Right lobe of liver (tissue), 6 donors: ENCODE results near the gene MYDGF. TPM values are rescaled to one million over a fixed set of nuclear protein-coding genes. Genes with fewer than 3 reads are reported as not detected.

Source experiments
- ATAC-seq, 4 donors: fragments of 200-7000 bp; cut with Tn5 transposase; one replicate each; pipeline ENCODE4 v1.9.1; 2020; ENCODE audit warnings: mild to moderate bottlenecking in 4 of 4, moderate library complexity in 4 of 4
- DNase-seq, 3 donors: peaks; one replicate each; pipeline ENCODE4 v3.0.0-alpha.2; 2020
- H3K27ac ChIP-seq, 3 donors: fragments of 200-600 bp; one replicate each; pipeline ENCODE4 v1.8.0; 2022
- H3K27me3 ChIP-seq, 2 donors: fragments of 200-600 bp; one replicate each; pipeline ENCODE4 v1.8.0; 2022
- H3K36me3 ChIP-seq, 4 donors: fragments of 200-600 bp; sonication (generic) in 1 of 4; one replicate each; pipeline versions ENCODE4 v1.5.1 to v1.8.0; 2017 to 2022; ENCODE audit warnings: control low read depth in 1 of 4
- H3K4me1 ChIP-seq, 4 donors: fragments of 200-600 bp; sonication (generic) in 1 of 4; one replicate each; pipeline versions ENCODE4 v1.5.1 to v1.8.0; 2017 to 2022; ENCODE audit warnings: control low read depth in 1 of 4
- H3K4me3 ChIP-seq, 3 donors: fragments of 200-600 bp; one replicate each; pipeline ENCODE4 v1.8.0; 2022
- H3K9me3 ChIP-seq, 4 donors: fragments of 200-600 bp; sonication (generic) in 1 of 4; one replicate each; pipeline versions ENCODE4 v1.5.1 to v1.8.0; 2017 to 2022; ENCODE audit warnings: control low read depth in 1 of 4
- POLR2A ChIP-seq: fragments of 450-650 bp; IDR thresholded peaks from one replicate; pipeline ENCODE4 v1.6.1; 2017; ENCODE audit warnings: antibody characterized with exemption, mild to moderate bottlenecking
- WGBS: methylation state at CpG from one replicate; pipeline ENCODE4 v1.1.6; 2018; ENCODE audit warnings: low coverage, low lambda C conversion rate; ENCODE audit not compliant: insufficient coverage; ENCODE audit errors: missing lambda C conversion rate; 5-methylcytosine and 5-hydroxymethylcytosine counted together
- intact Hi-C, 2 donors: fragments of 100-400 bp; cut with DNase I; formaldehyde crosslinking; loops; one replicate each; pipeline versions ENCODE4 v1.11.2 to v1.14.1; 2022
- total RNA-seq, 6 experiments: library from RNA; depleted of rRNA in 2 of 6; stranded (reverse); fragments of >200 nt in 2 of 6; fragmentation: NEBNext Ultra II Directional in 3 of 6; extraction: Animal tissue kit (Norgen Biotek cat#: 25700) in 3 of 6; gene quantifications; one replicate each; pipeline versions ENCODE4 v1.1.0 to v1.2.4, GENCODE V29; 2016 to 2023
- TF ChIP-seq, protein P1 (sequence below), 4 donors: fragments of 200-600 bp in 3 of 4; fragments of 450-650 bp in 1 of 4; IDR thresholded peaks; one replicate each; pipeline versions ENCODE4 v1.5.1 to v1.8.0; 2016 to 2022; ENCODE audit warnings: antibody characterized with exemption in 4 of 4, mild to moderate bottlenecking in 2 of 4
- donor health status: DM: no; HTN: yes; CAD: no.
- donor health status: DM: no; HTN: no; CAD: no.
- donor health status: DM: no; HTN: no; CAD: no.
- donor health status: DM: no; HTN: yes; CAD: no.
- donor health status: DM: no; HTN: yes; CAD: no.

Gene MYDGF
- total RNA-seq, 6 experiments from 2014 or later, result 58.2 to 98.7 (median 72.2) TPM

- H3K36me3 ChIP-seq, result peaks cover 0 to 30% (median 11%) of the 10 kb centered on the region in 4 donors
- WGBS, result 35% methylated on average over 4 of the region's 13 CpGs
- H3K4me1 ChIP-seq, result peaks cover 0 to 34% (median 13%) of the 10 kb centered on the region in 4 donors
- H3K4me3 ChIP-seq, result no peak overlapping the region
- ATAC-seq (peak; percentile 1 to 5 (median 3)), DNase-seq (no peak)
- H3K9me3 ChIP-seq, result no peaks in the 10 kb centered on the region
- intact Hi-C loops, result no loop called here
- peak overlapping the region; percentile 48 to 70 (median 61) for H3K27ac ChIP-seq
- no peak for TF ChIP-seq POLR2A
- TF ChIP-seq, protein P1, sequence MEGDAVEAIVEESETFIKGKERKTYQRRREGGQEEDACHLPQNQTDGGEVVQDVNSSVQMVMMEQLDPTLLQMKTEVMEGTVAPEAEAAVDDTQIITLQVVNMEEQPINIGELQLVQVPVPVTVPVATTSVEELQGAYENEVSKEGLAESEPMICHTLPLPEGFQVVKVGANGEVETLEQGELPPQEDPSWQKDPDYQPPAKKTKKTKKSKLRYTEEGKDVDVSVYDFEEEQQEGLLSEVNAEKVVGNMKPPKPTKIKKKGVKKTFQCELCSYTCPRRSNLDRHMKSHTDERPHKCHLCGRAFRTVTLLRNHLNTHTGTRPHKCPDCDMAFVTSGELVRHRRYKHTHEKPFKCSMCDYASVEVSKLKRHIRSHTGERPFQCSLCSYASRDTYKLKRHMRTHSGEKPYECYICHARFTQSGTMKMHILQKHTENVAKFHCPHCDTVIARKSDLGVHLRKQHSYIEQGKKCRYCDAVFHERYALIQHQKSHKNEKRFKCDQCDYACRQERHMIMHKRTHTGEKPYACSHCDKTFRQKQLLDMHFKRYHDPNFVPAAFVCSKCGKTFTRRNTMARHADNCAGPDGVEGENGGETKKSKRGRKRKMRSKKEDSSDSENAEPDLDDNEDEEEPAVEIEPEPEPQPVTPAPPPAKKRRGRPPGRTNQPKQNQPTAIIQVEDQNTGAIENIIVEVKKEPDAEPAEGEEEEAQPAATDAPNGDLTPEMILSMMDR (IDR thresholded peaks at IDR 0.05), result no peak
- no peaks in the 10 kb centered on the region for H3K27me3 ChIP-seq
Measured at GRCh38 chr19:4653793-4654436, 16.2 kb downstream of the MYDGF start.

- ATAC-seq (no peak), DNase-seq (no peak)
- H3K27me3 ChIP-seq, result no peaks in the 10 kb centered on the region
- intact Hi-C loops, result no loop called here
- H3K9me3 ChIP-seq, result no peaks in the 10 kb centered on the region
- peaks cover 0 to 15% (median 2%) of the 10 kb centered on the region in 4 donors for H3K36me3 ChIP-seq
- peaks cover 0 to 34% (median 13%) of the 10 kb centered on the region in 4 donors for H3K4me1 ChIP-seq
- no CpG with 5 or more reads among the region's 44 CpGs for WGBS
- no peak for TF ChIP-seq POLR2A
- TF ChIP-seq, protein P1 (IDR thresholded peaks at IDR 0.05), result no peak
- no peak overlapping the region for H3K4me3 ChIP-seq
- H3K27ac ChIP-seq, result no peak overlapping the region
Measured at GRCh38 chr19:4652075-4652474, 18.1 kb downstream of the MYDGF start.

DNA sequence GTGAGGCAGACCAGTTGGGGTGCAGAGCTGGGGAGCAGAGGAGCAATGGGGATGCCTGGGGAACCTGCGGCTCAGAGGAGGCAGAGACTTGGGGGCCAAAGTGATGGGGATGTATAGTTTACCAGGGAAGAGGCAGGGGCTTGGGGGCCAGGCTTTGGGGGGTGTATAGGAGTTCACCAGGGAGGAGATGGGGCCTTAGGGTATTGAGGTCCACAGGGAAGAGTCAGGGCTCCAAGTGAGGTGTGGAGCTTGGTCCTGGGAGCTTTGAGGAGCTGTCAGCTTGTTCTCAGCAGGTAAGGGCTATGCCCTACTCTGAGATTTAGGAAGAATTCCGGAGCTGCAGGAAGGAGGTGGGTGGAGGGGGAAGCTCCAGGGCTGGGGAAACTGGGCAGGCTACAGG is 20.0 kb downstream of the MYDGF start:
- Histone ChIP-seq H3K4me3 (no peak overlapping the region), H3K27me3 (no peaks in the 10 kb centered on the region), H3K36me3 (peaks cover 0 to 12% (median 2%) of the 10 kb centered on the region in 4 donors), H3K4me1 (peaks cover 0 to 26% (median 8%) of the 10 kb centered on the region in 4 donors), H3K9me3 (no peaks in the 10 kb centered on the region), H3K27ac (no peak overlapping the region)
- WGBS, result 50% methylated on average over 1 of the region's 2 CpGs
- DNase-seq (no peak), ATAC-seq (no peak)
- intact Hi-C loops, result no loop called here
- no peak for TF ChIP-seq POLR2A
- TF ChIP-seq, protein P1 (IDR thresholded peaks at IDR 0.05), result no peak

DNA sequence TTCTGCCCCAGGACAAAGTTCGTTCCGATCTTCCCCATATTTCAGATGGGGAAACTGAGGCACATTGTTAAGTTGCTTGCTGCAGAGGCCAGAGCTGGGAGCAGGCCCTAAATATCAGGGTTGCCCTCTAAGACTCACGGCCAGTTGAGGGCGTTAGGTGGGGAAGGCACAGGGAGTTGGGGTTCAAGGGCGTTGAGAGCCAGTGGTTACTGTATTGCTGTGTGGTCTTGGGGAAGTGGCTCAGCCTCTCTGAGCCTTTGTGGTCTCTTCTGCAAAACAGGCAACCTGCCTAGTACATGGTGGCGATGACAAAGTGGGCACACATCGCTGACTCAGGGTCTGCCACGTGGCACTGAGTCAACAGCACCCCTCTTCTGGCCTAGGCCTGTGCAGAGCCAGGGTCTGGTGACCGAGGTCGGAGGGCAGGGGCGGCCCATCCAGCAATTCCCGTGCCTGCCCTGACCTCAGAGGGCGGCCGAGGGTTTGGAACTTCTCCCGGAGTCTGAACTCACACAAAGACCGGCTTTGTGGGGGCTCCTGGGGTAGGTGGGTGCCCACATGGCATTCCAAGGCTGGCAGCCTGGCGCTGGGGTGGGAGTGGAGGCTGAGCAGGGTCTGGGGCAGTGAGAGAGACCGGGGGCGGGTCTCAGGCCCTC is 20.6 kb downstream of the MYDGF start:
- Histone ChIP-seq H3K4me1 (peaks cover 0 to 20% (median 6%) of the 10 kb centered on the region in 4 donors), H3K4me3 (no peak overlapping the region), H3K36me3 (peaks cover 0 to 12% (median 2%) of the 10 kb centered on the region in 4 donors), H3K27me3 (no peaks in the 10 kb centered on the region), H3K9me3 (no peaks in the 10 kb centered on the region), H3K27ac (no peak overlapping the region)
- 84% methylated on average over 7 of the region's 19 CpGs for WGBS
- no peak for DNase-seq
- intact Hi-C loops, result no loop called here
- TF ChIP-seq POLR2A, result no peak
- TF ChIP-seq, protein P1 (IDR thresholded peaks at IDR 0.05), result no peak
- no peak for ATAC-seq
